Esophagus squamous epithelium (tissue), 4 donors: ENCODE data around the gene ITM2C.

Experiments
- CTCF ChIP-seq, 6 experiments: fragments of 450-650 bp in 4 of 6; fragments of 200-600 bp in 2 of 6; sonication (generic) in 2 of 6; IDR thresholded peaks; one replicate each; pipeline ENCODE4 v1.5.1; 2016 to 2019; ENCODE audit warnings: antibody characterized with exemption in 6 of 6, mild to moderate bottlenecking in 4 of 6, moderate library complexity in 4 of 6
- POLR2A ChIP-seq, 4 donors: fragments of 450-650 bp; IDR thresholded peaks; one replicate each; pipeline ENCODE4 v1.6.1; 2017; ENCODE audit warnings: antibody characterized with exemption in 4 of 4, mild to moderate bottlenecking in 4 of 4, moderate library complexity in 3 of 4

GRCh38 chr2:230915319-230915718, 50.6 kb downstream of the ITM2C start:
- no peak for TF ChIP-seq POLR2A (IDR thresholded peaks at IDR 0.05)
- TF ChIP-seq CTCF (IDR thresholded peaks at IDR 0.05), result no peak
